GM12874 (cell line): ENCODE measurements around the gene HNRNPUL1.

Experiments used
- TF ChIP-seq, protein P1 (sequence below): IDR thresholded peaks from 2 replicates; pipeline ENCODE4 v1.5.1; 2011; ENCODE audit warnings: low read depth, mild to moderate bottlenecking, control low read depth, low read length, moderate library complexity; ENCODE audit not compliant: insufficient read depth

HNRNPUL1 gene

DNA sequence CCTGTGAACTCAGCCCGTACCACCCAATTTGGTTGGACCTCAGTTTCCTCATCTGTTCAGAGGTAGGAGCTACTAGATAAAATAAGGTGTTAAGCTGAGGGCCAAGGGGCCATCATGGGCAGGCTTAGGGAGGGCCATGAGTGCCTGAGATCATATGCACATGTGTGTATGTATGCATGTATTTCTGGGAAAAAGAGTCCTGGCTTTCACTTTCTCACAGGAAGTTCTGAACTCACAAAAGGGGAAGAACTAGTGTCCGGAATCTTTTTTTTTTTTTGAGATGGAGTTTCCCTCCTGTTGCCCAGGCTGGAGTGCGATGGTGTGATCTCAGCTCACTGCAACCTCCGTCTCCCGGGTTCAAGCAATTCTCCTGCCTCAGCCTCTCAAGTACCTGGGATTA lies 70.6 kb downstream of the HNRNPUL1 start:
- TF ChIP-seq, protein P1, sequence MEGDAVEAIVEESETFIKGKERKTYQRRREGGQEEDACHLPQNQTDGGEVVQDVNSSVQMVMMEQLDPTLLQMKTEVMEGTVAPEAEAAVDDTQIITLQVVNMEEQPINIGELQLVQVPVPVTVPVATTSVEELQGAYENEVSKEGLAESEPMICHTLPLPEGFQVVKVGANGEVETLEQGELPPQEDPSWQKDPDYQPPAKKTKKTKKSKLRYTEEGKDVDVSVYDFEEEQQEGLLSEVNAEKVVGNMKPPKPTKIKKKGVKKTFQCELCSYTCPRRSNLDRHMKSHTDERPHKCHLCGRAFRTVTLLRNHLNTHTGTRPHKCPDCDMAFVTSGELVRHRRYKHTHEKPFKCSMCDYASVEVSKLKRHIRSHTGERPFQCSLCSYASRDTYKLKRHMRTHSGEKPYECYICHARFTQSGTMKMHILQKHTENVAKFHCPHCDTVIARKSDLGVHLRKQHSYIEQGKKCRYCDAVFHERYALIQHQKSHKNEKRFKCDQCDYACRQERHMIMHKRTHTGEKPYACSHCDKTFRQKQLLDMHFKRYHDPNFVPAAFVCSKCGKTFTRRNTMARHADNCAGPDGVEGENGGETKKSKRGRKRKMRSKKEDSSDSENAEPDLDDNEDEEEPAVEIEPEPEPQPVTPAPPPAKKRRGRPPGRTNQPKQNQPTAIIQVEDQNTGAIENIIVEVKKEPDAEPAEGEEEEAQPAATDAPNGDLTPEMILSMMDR: no peak

DNA sequence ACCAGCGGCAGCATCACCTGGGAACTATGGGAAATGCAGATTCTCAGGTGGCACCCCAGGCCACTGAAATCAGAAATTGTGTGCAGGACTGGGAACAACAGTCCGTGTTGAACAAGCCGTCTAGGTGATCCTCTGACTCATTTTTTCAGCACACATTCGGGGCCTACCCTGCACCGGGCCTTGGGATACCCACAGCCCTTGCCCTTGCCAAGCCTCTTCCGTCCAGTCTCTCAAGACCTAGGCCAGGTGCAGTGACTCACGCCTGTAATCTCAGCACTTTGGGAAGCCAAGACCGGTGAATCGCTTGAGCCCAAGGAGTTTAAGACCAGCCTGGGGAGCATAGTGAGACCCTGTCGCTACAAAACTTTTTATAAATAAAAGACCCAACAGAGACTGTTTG lies 71.3 kb downstream of the HNRNPUL1 start:
- TF ChIP-seq, protein P1: no peak

DNA sequence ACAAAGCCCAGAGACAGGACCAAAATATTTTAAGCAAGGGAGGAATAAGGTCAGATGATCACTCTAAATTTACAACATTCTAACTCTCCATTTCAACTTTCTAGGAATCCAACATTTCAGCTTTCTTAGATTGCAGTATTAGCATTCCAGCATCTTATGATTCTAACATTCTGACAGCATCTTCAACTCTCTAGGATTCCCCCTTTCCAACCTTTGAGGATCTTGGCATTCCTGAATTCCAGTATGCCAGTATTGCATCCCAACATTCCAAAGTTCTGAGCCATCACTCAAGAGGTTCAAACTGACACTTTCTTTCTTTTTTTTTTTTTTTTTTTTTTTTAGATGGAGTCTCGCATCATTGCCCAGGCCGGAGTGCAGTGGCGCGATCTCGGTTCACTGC lies 75.8 kb downstream of the HNRNPUL1 start:
- TF ChIP-seq, protein P1: no peak

DNA sequence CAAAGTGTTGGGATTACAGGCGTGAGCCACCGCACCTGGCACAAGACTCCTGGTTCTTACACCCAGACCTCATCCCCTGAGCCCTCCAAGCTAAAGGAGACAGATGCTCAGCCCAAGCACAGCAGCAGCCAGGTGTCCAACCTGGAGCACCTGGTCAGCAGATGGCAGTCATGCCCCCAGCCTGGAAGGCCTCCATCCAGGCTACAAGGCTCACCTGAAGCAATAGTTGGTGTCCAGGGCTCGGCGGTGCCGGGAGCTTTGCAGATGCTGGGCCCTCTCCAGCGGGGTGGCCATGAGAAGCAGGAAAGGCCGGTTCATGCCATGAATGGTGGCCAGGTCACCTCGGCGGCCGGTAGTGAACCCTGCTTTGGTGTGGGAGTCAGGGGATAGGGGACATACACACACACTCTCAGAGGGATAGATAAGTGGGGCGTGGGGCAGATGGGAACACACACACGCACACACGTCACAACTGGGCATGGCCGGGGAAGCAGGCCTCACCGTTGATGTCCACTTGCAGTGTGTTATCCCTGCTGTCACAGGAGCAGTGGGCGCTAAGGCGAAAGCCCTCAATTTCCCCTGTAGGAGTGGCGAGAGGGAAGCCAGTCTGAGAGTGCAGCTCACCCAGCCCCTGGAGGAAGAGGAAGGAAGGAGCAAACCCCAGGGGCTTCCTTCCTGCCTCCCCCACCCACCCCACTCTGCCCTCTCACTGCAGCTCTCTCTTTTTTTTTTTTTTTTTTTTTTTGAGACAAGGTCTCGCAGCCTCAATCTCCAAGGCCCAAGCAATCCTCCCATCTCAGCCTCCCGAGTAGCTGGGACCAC lies 77.7 kb downstream of the HNRNPUL1 start:
- TF ChIP-seq, protein P1: no peak

DNA sequence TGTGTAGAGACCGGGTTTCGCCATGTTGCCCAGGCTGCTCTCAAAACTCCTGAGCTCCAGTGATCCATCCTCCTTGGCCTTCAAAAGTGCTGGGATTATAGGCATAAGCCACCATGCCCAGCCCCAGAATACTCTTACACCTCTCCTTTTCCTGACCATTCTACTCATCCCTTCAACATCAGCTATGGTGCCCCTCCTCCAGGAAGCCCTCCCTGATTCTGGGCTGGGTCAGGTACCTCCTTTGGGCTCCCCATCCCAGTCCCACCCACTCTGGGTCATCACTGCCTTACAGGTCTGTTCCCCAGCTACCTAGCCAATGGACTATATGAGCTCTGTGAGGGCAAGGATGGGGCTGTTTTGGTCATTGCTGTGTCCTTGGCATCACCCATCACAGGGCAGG lies 80.0 kb downstream of the HNRNPUL1 start:
- TF ChIP-seq, protein P1: no peak

DNA sequence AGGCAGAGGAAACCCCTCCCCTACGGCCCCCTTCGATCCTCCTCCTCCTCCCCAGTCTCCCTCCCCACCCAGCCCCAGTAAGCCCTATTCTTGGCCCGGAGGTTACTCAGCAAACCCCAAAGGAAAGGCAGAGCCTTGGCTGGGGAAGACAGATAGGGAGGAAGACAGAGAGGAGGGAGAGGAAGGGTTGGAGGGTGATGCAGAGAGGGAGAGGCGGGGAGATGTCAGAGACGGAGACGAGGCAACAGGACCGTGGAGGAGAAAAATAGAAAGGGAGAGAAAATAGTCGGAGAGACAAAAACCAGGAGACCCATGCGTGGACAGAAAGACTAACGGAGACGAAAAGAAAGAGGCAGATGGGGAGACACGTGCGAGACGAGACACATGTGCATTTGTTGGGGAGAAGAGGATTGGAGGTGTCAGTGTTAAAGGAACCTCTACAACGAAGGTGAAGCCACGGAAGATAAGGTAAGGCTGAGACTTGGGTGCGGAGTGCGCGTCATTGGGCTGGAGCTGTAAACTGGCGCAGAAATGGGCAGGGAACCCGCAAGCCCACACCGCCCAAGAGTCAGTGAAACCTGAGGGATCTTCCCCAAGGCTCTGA lies 86.7 kb downstream of the HNRNPUL1 start:
- TF ChIP-seq, protein P1: no peak

DNA sequence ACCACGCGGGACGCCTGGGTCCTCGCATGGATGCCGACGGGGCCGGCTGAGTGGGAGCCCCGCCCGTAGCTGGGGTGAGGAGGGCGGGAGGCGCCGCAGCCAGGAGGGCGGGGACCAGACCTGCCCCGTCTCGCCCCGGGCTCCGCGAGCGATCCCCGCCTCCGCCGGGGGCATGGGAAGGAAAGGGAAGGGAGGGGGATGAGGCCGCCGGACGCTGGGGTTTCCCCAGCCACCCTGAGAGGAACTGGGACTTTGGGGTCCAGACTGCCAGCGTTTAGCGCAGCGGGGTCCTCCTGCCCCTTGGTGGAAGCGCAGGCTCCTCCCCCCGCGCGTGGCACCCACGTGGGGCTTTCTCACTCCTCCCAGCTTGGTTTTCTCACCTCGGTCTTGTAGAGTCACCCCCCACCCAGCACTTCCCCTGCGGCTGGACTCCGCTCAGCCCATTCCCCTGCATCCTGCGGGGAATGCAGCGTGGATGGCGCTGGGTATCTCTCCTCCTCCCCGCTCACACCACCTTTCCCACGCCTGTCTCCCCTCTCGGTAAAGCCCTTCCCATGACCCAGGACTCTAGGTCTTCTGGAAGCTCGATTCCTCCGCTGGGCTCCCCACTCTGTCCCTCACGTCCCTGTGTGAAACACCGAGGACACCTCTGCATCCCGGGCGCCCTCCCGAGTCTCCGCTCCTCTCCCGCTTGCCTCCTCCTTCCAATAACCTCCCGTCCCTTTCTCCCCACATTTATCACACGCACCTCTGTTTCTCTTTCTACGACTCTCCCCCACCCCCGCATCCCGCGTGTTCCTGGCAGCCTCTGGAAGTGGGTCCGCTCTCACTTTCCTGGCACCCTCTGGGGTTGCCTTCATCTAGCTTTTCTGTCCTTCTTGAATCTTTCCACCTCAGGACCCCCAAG lies 87.4 kb downstream of the HNRNPUL1 start:
- TF ChIP-seq, protein P1: no peak
